Calu3 (cell line): ENCODE data around the gene ANG. TPM values are rescaled to one million over a fixed set of nuclear protein-coding genes. Genes with fewer than 3 reads are reported as not detected.

Experiments used
- total RNA-seq: library from RNA; stranded (reverse); gene quantifications from 2 replicates; pipeline ENCODE4 v1.2.3, GENCODE V29; 2022

Gene ANG
- total RNA-seq, 1 experiment from 2014 or later, result 4.4 TPM

Other genes starting within 250 kb of the ANG start
- 46.2 and 54.3 TPM in 2 replicates for gene OSGEP, start 234.0 kb upstream of the ANG start, total RNA-seq
- 205 TPM in 2 replicates for gene APEX1, start 233.5 kb upstream of the ANG start, total RNA-seq
- 27.0 and 33.8 TPM in 2 replicates for gene PIP4P1, start 227.3 kb upstream of the ANG start, total RNA-seq
- gene PNP, start 219.4 kb upstream of the ANG start, total RNA-seq, result 81.3 and 94.9 TPM in 2 replicates
- 0.54 and 0.61 TPM in 2 replicates for gene RNASE10, start 183.2 kb upstream of the ANG start, total RNA-seq
- gene RNASE9, start 127.7 kb upstream of the ANG start, total RNA-seq, result not detected in 2 replicates
- not detected in 2 replicates for gene RNASE11, start 100.8 kb upstream of the ANG start, total RNA-seq
- gene RNASE12, start 97.4 kb upstream of the ANG start, total RNA-seq, result not detected in 2 replicates
- gene OR6S1, start 47.1 kb upstream of the ANG start, total RNA-seq, result not detected in 2 replicates
- gene RNASE4, start 4.2 kb upstream of the ANG start, total RNA-seq, result 5.3 and 7.3 TPM in 2 replicates
- gene EDDM3A, start 57.1 kb downstream of the ANG start, total RNA-seq, result not detected in 2 replicates
- gene EDDM3B, start 79.6 kb downstream of the ANG start, total RNA-seq, result not detected in 2 replicates
- gene RNASE6, start 92.5 kb downstream of the ANG start, total RNA-seq, result not detected in 2 replicates
- 40.2 and 45.8 TPM in 2 replicates for gene RNASE1, start 114.1 kb downstream of the ANG start, total RNA-seq
- not detected in 2 replicates for gene RNASE3, start 202.6 kb downstream of the ANG start, total RNA-seq